OCI-LY7 (cell line): ENCODE measurements around the gene GDPD4. TPM values are rescaled to one million over a fixed set of nuclear protein-coding genes. Genes with fewer than 3 reads are reported as not detected.

Experiments used
- BruUV-seq: library from RNA; stranded (reverse); fragments of 400-500 nt; replicated peaks from 2 replicates; lab custom pipeline; 2021; lab: Mats Ljungman, UMichigan
- CTCF ChIA-PET: fragments of 300-600 bp; sonication (Branson Sonifier 250); formaldehyde crosslinking; loops from one replicate; lab custom pipeline; 2022; ENCODE audit warnings: antibody characterized with exemption; ENCODE audit not compliant: unreplicated experiment; lab: Charles Lee
- POLR2A ChIA-PET: fragments of 300-600 bp; sonication (Branson Sonifier 250); formaldehyde crosslinking; loops from one replicate; lab custom pipeline; 2022; ENCODE audit warnings: antibody characterized with exemption; lab: Charles Lee
- DNase-seq: peaks from one replicate; pipeline ENCODE4 v3.0.0-alpha.2; 2015; ENCODE audit warnings: low spot score
- H2AFZ ChIP-seq: fragments of 200-600 bp; sonication (generic), shearing (Covaris generic); 2 replicates; pipeline ENCODE4 v1.6.1; 2014; ENCODE audit warnings: mild to moderate bottlenecking, antibody characterized with exemption, low read length, moderate library complexity
- H3K27ac ChIP-seq: fragments of 200-600 bp; sonication (generic); 2 replicates; pipeline ENCODE4 v1.5.1; 2014; ENCODE audit warnings: mixed run types, low read depth, mild to moderate bottlenecking, moderate library complexity, low read length, inconsistent platforms; ENCODE audit not compliant: poor library complexity, severe bottlenecking
- H3K36me3 ChIP-seq: fragments of 200-600 bp; sonication (generic); 2 replicates; pipeline ENCODE4 v1.6.1; 2014; ENCODE audit warnings: mild to moderate bottlenecking, antibody characterized with exemption, low read length, moderate library complexity, mixed read lengths; ENCODE audit not compliant: insufficient read depth
- H3K4me1 ChIP-seq: fragments of 200-600 bp; sonication (generic); 2 replicates; pipeline ENCODE4 v1.5.1; 2014; ENCODE audit warnings: mild to moderate bottlenecking, low read length; ENCODE audit not compliant: insufficient read depth, poor library complexity, severe bottlenecking
- H3K4me2 ChIP-seq: fragments of 200-600 bp; sonication (generic); 2 replicates; pipeline ENCODE4 v1.6.1; 2014; ENCODE audit warnings: mild to moderate bottlenecking, low read length
- H3K4me3 ChIP-seq: fragments of 200-600 bp; sonication (generic); 2 replicates; pipeline ENCODE4 v1.5.1; 2014; ENCODE audit warnings: mild to moderate bottlenecking, low read depth, low read length; ENCODE audit not compliant: poor library complexity, severe bottlenecking
- H3K79me2 ChIP-seq: fragments of 200-600 bp; sonication (generic); 2 replicates; pipeline ENCODE4 v1.6.1; 2016; ENCODE audit warnings: low read depth, mild to moderate bottlenecking, low read length, moderate library complexity, mixed read lengths; ENCODE audit not compliant: insufficient read depth
- H3K9me2 ChIP-seq: fragments of 200-600 bp; sonication (generic); 2 replicates; pipeline ENCODE4 v1.6.1; 2016; ENCODE audit warnings: mild to moderate bottlenecking, low read length, mixed read lengths; ENCODE audit not compliant: insufficient read depth
- H3K9me3 ChIP-seq: fragments of 200-600 bp; sonication (generic); 2 replicates; pipeline ENCODE4 v1.6.1; 2014; ENCODE audit warnings: mild to moderate bottlenecking, mixed run types, low read length, mixed read lengths
- H4K20me1 ChIP-seq: fragments of 200-600 bp; sonication (generic); 2 replicates; pipeline ENCODE4 v1.6.1; 2014; ENCODE audit warnings: mild to moderate bottlenecking, antibody characterized with exemption, low read length, moderate library complexity, mixed read lengths; ENCODE audit not compliant: insufficient read depth
- EZH2phosphoT487 ChIP-seq: fragments of 200-600 bp; sonication (generic); IDR thresholded peaks from 2 replicates; pipeline ENCODE4 v1.6.1; 2018; ENCODE audit warnings: low read depth, borderline replicate concordance, mild to moderate bottlenecking, mixed run types, antibody characterized with exemption, low read length, moderate library complexity, mixed read lengths
- intact Hi-C: fragments of 100-400 bp; cut with micrococcal nuclease; formaldehyde crosslinking; loops from one replicate; pipeline ENCODE4 v1.10.0; 2022; ENCODE audit not compliant: unreplicated experiment
- total RNA-seq, 2 experiments: library from RNA; depleted of rRNA in 1 of 2; stranded (reverse); fragments of >200 nt in 1 of 2; shearing (Covaris generic) in 1 of 2; gene quantifications; 2 replicates each; pipeline ENCODE4 v1.2.3, GENCODE V29; 2014 to 2022
- TF ChIP-seq, protein P1 (sequence below): fragments of 200-600 bp; sonication (generic); conservative IDR thresholded peaks from 2 replicates; pipeline ENCODE4 v1.5.1; 2014; ENCODE audit warnings: mild to moderate bottlenecking, antibody characterized with exemption, low read length, moderate library complexity, mixed read lengths

GDPD4 gene
- total RNA-seq, 2 experiments from 2014 or later = not detected

DNA sequence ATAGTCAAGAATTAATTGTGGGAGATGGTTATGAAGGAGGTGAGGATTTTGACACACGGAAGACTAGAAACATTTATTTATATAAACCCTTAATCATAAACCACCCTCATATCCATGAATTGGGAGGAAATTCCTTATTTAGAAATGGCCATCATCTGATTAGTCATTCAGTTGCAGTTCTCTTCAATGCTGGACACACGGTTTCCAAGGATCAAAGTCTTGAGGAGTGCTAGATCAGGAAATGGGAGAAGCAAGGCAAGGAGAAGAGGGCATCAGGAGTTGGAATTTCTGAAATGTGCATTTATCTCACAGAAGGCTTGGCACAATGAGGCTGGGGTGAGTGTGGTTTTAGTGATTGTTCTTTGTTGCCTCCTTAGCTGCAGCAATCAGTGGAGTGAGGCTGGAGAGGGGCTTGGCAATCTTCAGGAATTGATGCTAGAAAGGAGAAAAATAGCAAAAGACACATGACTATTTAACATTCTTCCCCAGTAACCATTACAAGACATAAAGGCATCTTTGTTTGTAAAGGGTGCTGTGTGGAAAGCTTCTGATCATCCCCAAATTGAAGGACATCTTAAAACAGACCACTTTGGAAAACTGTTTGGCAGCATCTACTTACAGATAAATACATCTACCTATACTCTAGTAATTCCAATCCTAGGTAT is 21.6 kb upstream of the GDPD4 start:
- H3K36me3 ChIP-seq = no peaks in the 10 kb centered on the region
- no peaks in the 10 kb centered on the region for H3K4me1 ChIP-seq
- no peak overlapping the region for H3K27ac ChIP-seq
- no peak overlapping the region for H2AFZ ChIP-seq
- no peak for DNase-seq
- BruUV-seq = no TSS peak
- H3K4me2 ChIP-seq = no peak overlapping the region
- no peak for TF ChIP-seq EZH2phosphoT487
- TF ChIP-seq, protein P1, sequence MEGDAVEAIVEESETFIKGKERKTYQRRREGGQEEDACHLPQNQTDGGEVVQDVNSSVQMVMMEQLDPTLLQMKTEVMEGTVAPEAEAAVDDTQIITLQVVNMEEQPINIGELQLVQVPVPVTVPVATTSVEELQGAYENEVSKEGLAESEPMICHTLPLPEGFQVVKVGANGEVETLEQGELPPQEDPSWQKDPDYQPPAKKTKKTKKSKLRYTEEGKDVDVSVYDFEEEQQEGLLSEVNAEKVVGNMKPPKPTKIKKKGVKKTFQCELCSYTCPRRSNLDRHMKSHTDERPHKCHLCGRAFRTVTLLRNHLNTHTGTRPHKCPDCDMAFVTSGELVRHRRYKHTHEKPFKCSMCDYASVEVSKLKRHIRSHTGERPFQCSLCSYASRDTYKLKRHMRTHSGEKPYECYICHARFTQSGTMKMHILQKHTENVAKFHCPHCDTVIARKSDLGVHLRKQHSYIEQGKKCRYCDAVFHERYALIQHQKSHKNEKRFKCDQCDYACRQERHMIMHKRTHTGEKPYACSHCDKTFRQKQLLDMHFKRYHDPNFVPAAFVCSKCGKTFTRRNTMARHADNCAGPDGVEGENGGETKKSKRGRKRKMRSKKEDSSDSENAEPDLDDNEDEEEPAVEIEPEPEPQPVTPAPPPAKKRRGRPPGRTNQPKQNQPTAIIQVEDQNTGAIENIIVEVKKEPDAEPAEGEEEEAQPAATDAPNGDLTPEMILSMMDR = no peak
- H4K20me1 ChIP-seq = no peaks in the 10 kb centered on the region
- H3K9me2 ChIP-seq = no peaks in the 10 kb centered on the region
- ChIA-PET POLR2A (no interaction called here), CTCF (no interaction called here)
- H3K79me2 ChIP-seq = no peaks in the 10 kb centered on the region
- H3K9me3 ChIP-seq = no peaks in the 10 kb centered on the region
- no peak overlapping the region for H3K4me3 ChIP-seq
- intact Hi-C loops = no loop called here

DNA sequence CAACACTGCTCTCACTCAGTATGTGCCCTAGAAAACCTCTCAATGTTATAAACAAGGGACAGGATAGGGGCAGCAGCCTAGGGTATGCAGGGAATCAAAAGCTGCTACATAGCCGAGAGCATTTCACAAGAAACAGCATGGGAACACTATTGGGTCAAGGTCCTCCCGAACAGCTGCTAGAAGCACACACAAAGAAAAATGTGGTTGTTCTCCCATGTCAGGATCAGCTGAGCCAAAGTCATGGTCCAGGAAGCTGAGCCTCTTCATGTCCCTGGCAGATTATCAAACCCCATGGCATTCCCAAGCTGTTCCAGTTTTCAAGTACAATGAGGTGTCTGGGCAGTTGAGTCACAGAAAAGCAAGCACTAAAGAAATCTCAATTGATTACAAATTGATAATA is 21.0 kb upstream of the GDPD4 start:
- CTCF ChIA-PET = no interaction called here
- POLR2A ChIA-PET = no interaction called here
- no peaks in the 10 kb centered on the region for H3K79me2 ChIP-seq
- H3K9me3 ChIP-seq = no peaks in the 10 kb centered on the region
- no peak overlapping the region for H3K27ac ChIP-seq
- H2AFZ ChIP-seq = no peak overlapping the region
- no peaks in the 10 kb centered on the region for H3K36me3 ChIP-seq
- intact Hi-C loops = no loop called here
- no peak overlapping the region for H3K4me2 ChIP-seq
- DNase-seq = no peak
- H3K4me3 ChIP-seq = no peak overlapping the region
- H3K4me1 ChIP-seq = no peaks in the 10 kb centered on the region
- no peaks in the 10 kb centered on the region for H4K20me1 ChIP-seq
- BruUV-seq = no TSS peak
- TF ChIP-seq, protein P1 = no peak
- no peak for TF ChIP-seq EZH2phosphoT487
- H3K9me2 ChIP-seq = no peaks in the 10 kb centered on the region

DNA sequence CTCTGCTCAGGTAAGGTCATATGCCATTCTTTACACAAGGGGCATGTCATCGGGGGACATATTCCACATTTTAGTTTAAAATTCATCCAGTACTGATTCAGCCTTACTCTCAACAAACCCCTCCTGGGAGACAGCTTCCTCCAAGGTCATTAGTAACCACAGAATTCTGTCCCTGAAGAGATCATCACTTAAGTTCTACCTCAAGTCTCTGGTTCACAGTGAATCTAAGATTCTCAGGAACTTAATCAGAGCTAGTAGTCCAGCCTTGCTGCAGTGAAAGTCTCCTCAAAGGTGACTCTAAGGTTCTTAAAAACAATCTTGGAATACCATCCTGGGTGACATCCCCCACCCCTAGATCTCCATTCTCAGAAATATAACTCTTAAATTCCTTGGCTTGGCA is 18.9 kb upstream of the GDPD4 start:
- Histone ChIP-seq H3K79me2 (no peaks in the 10 kb centered on the region), H3K4me1 (no peaks in the 10 kb centered on the region), H2AFZ (no peak overlapping the region), H3K9me3 (no peaks in the 10 kb centered on the region), H3K36me3 (no peaks in the 10 kb centered on the region), H3K4me2 (no peak overlapping the region), H3K27ac (no peak overlapping the region), H3K9me2 (no peaks in the 10 kb centered on the region), H3K4me3 (no peak overlapping the region), H4K20me1 (no peaks in the 10 kb centered on the region)
- BruUV-seq = no TSS peak
- no peak for TF ChIP-seq EZH2phosphoT487
- TF ChIP-seq, protein P1 = no peak
- intact Hi-C loops = no loop called here
- DNase-seq = no peak
- ChIA-PET CTCF (no interaction called here), POLR2A (no interaction called here)
